ENCODE results near the gene HBG2.

DNA sequence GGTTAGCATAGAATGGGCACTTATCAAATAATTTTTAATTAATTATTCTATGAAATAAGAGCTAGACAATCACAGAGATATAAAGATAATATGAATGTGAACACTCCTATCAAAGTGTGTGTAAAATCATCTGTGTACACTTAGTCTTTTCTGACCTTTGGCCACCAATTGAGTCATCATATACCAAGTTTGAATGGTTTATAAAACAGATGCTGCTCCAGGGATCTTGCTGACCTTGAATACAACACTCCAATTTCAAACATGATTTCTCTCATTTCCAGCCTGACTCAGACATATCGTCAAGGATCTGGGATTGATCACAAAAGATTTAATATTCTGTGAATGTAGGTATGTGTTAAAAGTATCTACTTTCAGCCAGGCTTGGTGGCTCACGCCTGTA lies 51.2 kb downstream of the HBG2 start:
- TF ChIP-seq, protein P1, sequence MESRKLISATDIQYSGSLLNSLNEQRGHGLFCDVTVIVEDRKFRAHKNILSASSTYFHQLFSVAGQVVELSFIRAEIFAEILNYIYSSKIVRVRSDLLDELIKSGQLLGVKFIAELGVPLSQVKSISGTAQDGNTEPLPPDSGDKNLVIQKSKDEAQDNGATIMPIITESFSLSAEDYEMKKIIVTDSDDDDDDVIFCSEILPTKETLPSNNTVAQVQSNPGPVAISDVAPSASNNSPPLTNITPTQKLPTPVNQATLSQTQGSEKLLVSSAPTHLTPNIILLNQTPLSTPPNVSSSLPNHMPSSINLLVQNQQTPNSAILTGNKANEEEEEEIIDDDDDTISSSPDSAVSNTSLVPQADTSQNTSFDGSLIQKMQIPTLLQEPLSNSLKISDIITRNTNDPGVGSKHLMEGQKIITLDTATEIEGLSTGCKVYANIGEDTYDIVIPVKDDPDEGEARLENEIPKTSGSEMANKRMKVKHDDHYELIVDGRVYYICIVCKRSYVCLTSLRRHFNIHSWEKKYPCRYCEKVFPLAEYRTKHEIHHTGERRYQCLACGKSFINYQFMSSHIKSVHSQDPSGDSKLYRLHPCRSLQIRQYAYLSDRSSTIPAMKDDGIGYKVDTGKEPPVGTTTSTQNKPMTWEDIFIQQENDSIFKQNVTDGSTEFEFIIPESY (IDR thresholded peaks at IDR 0.05) = no peak
- TF ChIP-seq EED (IDR thresholded peaks at IDR 0.05; ENCODE audit: low read depth) = no peak
- no peak for TF ChIP-seq ZNF274 (IDR thresholded peaks at IDR 0.05; ENCODE audit: insufficient read depth, insufficient read length)

Measured in GM12878 (cell line).